IMR-90 (cell line): ENCODE results near the gene SPATA16. TPM values are rescaled to one million over a fixed set of nuclear protein-coding genes. Genes with fewer than 3 reads are reported as not detected.

Source experiments
- ATAC-seq: fragments of 200-7000 bp; cut with Tn5 transposase; 2 replicates; pipeline ENCODE4 v1.9.1; 2020; ENCODE audit warnings: low read depth, mild to moderate bottlenecking, moderate library complexity
- BruUV-seq: library from RNA; stranded (reverse); fragments of 400-500 nt; replicated peaks from 2 replicates; lab custom pipeline; 2021; lab: Mats Ljungman, UMichigan
- CTCF ChIA-PET: fragments of 300-600 bp; formaldehyde crosslinking; extraction: SDS; loops from one replicate; lab custom pipeline; 2021; ENCODE audit warnings: antibody characterized with exemption; lab: Yijun Ruan, JAX
- POLR2A ChIA-PET: fragments of 300-600 bp; sonication (Branson Sonifier 250); formaldehyde crosslinking; loops from one replicate; lab custom pipeline; 2022; ENCODE audit warnings: antibody characterized with exemption; ENCODE audit not compliant: unreplicated experiment; lab: Charles Lee
- DNase-seq: peaks from one replicate; pipeline ENCODE4 v3.0.0; 2013
- H2AFZ ChIP-seq: replicated peaks from 2 replicates; pipeline ENCODE3; 2013; ENCODE audit warnings: low read length, mild to moderate bottlenecking; ENCODE audit not compliant: poor library complexity
- H2AK5ac ChIP-seq: 2 replicates; pipeline ENCODE4 v1.6.1; 2013; ENCODE audit warnings: low read depth, low read length, inconsistent platforms
- H2AK9ac ChIP-seq: replicated peaks from 2 replicates; pipeline ENCODE3; 2013; ENCODE audit warnings: mild to moderate bottlenecking, low read depth, low read length, moderate library complexity; ENCODE audit not compliant: poor library complexity
- H2BK120ac ChIP-seq: 2 replicates; pipeline ENCODE4 v1.6.1; 2013; ENCODE audit warnings: low read depth, low read length, inconsistent platforms
- H2BK15ac ChIP-seq: 3 replicates; pipeline ENCODE4 v1.6.1; 2013; ENCODE audit warnings: low read depth, low read length, inconsistent platforms
- H2BK20ac ChIP-seq: 2 replicates; pipeline ENCODE4 v1.6.1; 2013; ENCODE audit warnings: low read depth, mild to moderate bottlenecking, inconsistent platforms, low read length, moderate library complexity
- H2BK5ac ChIP-seq: 2 replicates; pipeline ENCODE4 v1.6.1; 2013; ENCODE audit warnings: mild to moderate bottlenecking, low read depth, low read length, inconsistent platforms; ENCODE audit not compliant: poor library complexity, severe bottlenecking
- H3K14ac ChIP-seq: replicated peaks from 2 replicates; pipeline ENCODE4 v1.6.1; 2013; ENCODE audit warnings: low read depth, low read length, inconsistent platforms
- H3K18ac ChIP-seq: 2 replicates; pipeline ENCODE4 v1.6.1; 2013; ENCODE audit warnings: low read depth, low read length, control low read depth
- H3K23ac ChIP-seq: 2 replicates; pipeline ENCODE4 v1.6.1; 2013; ENCODE audit warnings: low read depth, low read length, inconsistent platforms
- H3K27ac ChIP-seq: 2 replicates; pipeline ENCODE4 v1.5.1; 2013; ENCODE audit warnings: mild to moderate bottlenecking, control low read depth, low read length; ENCODE audit not compliant: insufficient read depth
- H3K27me3 ChIP-seq: 2 replicates; pipeline ENCODE4 v1.6.1; 2013; ENCODE audit warnings: low read length; ENCODE audit not compliant: control insufficient read depth, insufficient read depth
- H3K36me3 ChIP-seq: 2 replicates; pipeline ENCODE4 v1.6.1; 2013; ENCODE audit warnings: low read length, mixed read lengths; ENCODE audit not compliant: control insufficient read depth, insufficient read depth
- H3K4ac ChIP-seq: 2 replicates; pipeline ENCODE4 v1.6.1; 2013; ENCODE audit warnings: low read depth, low read length, inconsistent platforms
- H3K4me1 ChIP-seq: 2 replicates; pipeline ENCODE4 v1.6.1; 2013; ENCODE audit warnings: low read length, mixed read lengths; ENCODE audit not compliant: control insufficient read depth, insufficient read depth
- H3K4me2 ChIP-seq: 2 replicates; pipeline ENCODE4 v1.6.1; 2013; ENCODE audit warnings: low read depth, mild to moderate bottlenecking, control low read depth, low read length, moderate library complexity
- H3K4me3 ChIP-seq: 2 replicates; pipeline ENCODE4 v1.5.1; 2013; ENCODE audit warnings: low read depth, mild to moderate bottlenecking, control low read depth, low read length, moderate library complexity; ENCODE audit not compliant: insufficient read depth
- H3K56ac ChIP-seq: 2 replicates; pipeline ENCODE4 v1.6.1; 2013; ENCODE audit warnings: low read length, inconsistent platforms; ENCODE audit not compliant: insufficient read depth; ENCODE audit errors: extremely low read depth
- H3K79me1 ChIP-seq, 2 experiments: 2 replicates each; pipeline ENCODE4 v1.6.1; 2013; ENCODE audit warnings: low read length in 2 of 2, inconsistent platforms in 1 of 2, low read depth in 1 of 2
- H3K9ac ChIP-seq: 2 replicates; pipeline ENCODE4 v1.6.1; 2013; ENCODE audit warnings: low read depth, low read length, control low read depth
- H3K9me1 ChIP-seq: 2 replicates; pipeline ENCODE4 v1.6.1; 2013; ENCODE audit warnings: low read length, inconsistent platforms; ENCODE audit not compliant: insufficient read depth
- H3K9me3 ChIP-seq: 2 replicates; pipeline ENCODE4 v1.6.1; 2013; ENCODE audit warnings: low read length; ENCODE audit not compliant: control insufficient read depth, insufficient read depth
- H4K20me1 ChIP-seq: 2 replicates; pipeline ENCODE4 v1.6.1; 2013; ENCODE audit warnings: low read length, inconsistent platforms; ENCODE audit not compliant: insufficient read depth
- H4K5ac ChIP-seq: 2 replicates; pipeline ENCODE4 v1.6.1; 2013; ENCODE audit warnings: mild to moderate bottlenecking, low read depth, low read length, control low read depth
- H4K8ac ChIP-seq, 2 experiments: 2 replicates each; pipeline ENCODE4 v1.6.1; 2013; ENCODE audit warnings: low read depth in 2 of 2, low read length in 2 of 2, control low read depth in 1 of 2, inconsistent platforms in 1 of 2
- H4K91ac ChIP-seq: 2 replicates; pipeline ENCODE4 v1.6.1; 2013; ENCODE audit warnings: low read depth, low read length, inconsistent platforms; ENCODE audit not compliant: insufficient read depth
- CEBPB ChIP-seq: IDR thresholded peaks from 2 replicates; pipeline ENCODE4 v1.6.1; 2012; ENCODE audit warnings: low read depth, low read length, improper control_type of control experiment
- CTCF ChIP-seq: conservative IDR thresholded peaks from 2 replicates; pipeline ENCODE4 v1.5.1; 2012; ENCODE audit warnings: mild to moderate bottlenecking, low read depth, low read length, improper control_type of control experiment
- RAD21 ChIP-seq: IDR thresholded peaks from 2 replicates; pipeline ENCODE4 v1.6.1; 2012; ENCODE audit warnings: low read length, improper control_type of control experiment
- RCOR1 ChIP-seq: IDR thresholded peaks from 2 replicates; pipeline ENCODE4 v1.6.1; 2012; ENCODE audit warnings: mild to moderate bottlenecking, low read length, improper control_type of control experiment; ENCODE audit not compliant: insufficient replicate concordance
- SMC3 ChIP-seq: fragments of 150-350 bp; IDR thresholded peaks from 2 replicates; pipeline ENCODE4 v1.6.1; 2016; ENCODE audit warnings: low read depth, mild to moderate bottlenecking, antibody characterized with exemption, low read length, moderate library complexity
- USF2 ChIP-seq: fragments of 150-350 bp; IDR thresholded peaks from 2 replicates; pipeline ENCODE4 v1.6.1; 2017; ENCODE audit warnings: mild to moderate bottlenecking, antibody characterized with exemption, low read length, low read depth
- WGBS, 2 experiments: methylation state at CpG; one replicate each; pipeline versions ENCODE4 v1.1.5 to v1.1.7; 2013; ENCODE audit warnings: missing lambda C conversion rate in 2 of 2; ENCODE audit not compliant: insufficient read length in 1 of 2; ENCODE audit errors: extremely low coverage in 2 of 2; 5-methylcytosine and 5-hydroxymethylcytosine counted together
- dilution Hi-C: fragments of 300-500 bp; cut with HindIII; formaldehyde crosslinking; loops from one replicate; pipeline ENCODE4 v1.14.3; 2018; ENCODE audit warnings: low sequenced_read_pairs; ENCODE audit not compliant: unreplicated experiment
- in situ Hi-C: fragments of 300-500 bp; cut with MboI; formaldehyde crosslinking; loops from 3 replicates; pipeline ENCODE4 v1.14.3; 2019; ENCODE audit warnings: low sequenced_read_pairs, inconsistent platforms, mixed read lengths
- intact Hi-C: fragments of 100-400 bp; cut with micrococcal nuclease; formaldehyde crosslinking; loops from 2 replicates; pipeline ENCODE4 v1.10.0; 2022
- polyA plus RNA-seq, 3 experiments: library from polyadenylated mRNA; depleted of rRNA; stranded (reverse); fragments of >200 nt; gene quantifications; 2 replicates each; pipeline ENCODE4 v1.2.3, GENCODE V29; 2012; ENCODE audit warnings: low replicate concordance in 1 of 3
- total RNA-seq: library from RNA; depleted of rRNA; stranded (reverse); fragments of >200 nt; gene quantifications from 2 replicates; pipeline ENCODE4 v1.2.3, GENCODE V29; 2012

The SPATA16 gene
- total and polyA plus RNA-seq, 2 of the 4 experiments (the other 2 are of a cell fraction), result not detected

GRCh38 chr3:173096994-173097785 lies 43.8 kb downstream of the SPATA16 start (continued):
- TF ChIP-seq USF2, result no peak

GRCh38 chr3:173096140-173096539 lies 44.9 kb downstream of the SPATA16 start:
- Histone ChIP-seq H2BK15ac (no peak overlapping the region), H3K4me3 (no peak overlapping the region), H3K4me1 (no peaks in the 10 kb centered on the region), H4K20me1 (no peaks in the 10 kb centered on the region), H2AK5ac (no peak overlapping the region), H3K9me1 (no peaks in the 10 kb centered on the region), H3K14ac (no peak overlapping the region), H2BK120ac (no peak overlapping the region), H2BK5ac (no peak overlapping the region), H2AK9ac (no peak overlapping the region), H4K5ac (no peak overlapping the region), H3K27ac (no peak overlapping the region), H3K18ac (no peak overlapping the region), H2BK20ac (no peak overlapping the region), H3K27me3 (no peaks in the 10 kb centered on the region), H2AFZ (no peak overlapping the region), H3K36me3 (no peaks in the 10 kb centered on the region), H3K9ac (no peak overlapping the region), H3K79me1 (no peaks in the 10 kb centered on the region), H3K4ac (no peak overlapping the region), H4K91ac (no peak overlapping the region), H3K56ac (no peak overlapping the region), H4K8ac (no peak overlapping the region), H3K23ac (no peak overlapping the region), H3K9me3 (no peaks in the 10 kb centered on the region), H3K4me2 (no peak overlapping the region)
- intact Hi-C loops (no loop called here), in situ Hi-C loops (no loop called here), dilution Hi-C loops (no loop called here)
- no TSS peak for BruUV-seq
- POLR2A ChIA-PET, result no interaction called here
- TF ChIP-seq USF2 (no peak), CEBPB (no peak), SMC3 (no peak), RAD21 (no peak), CTCF (no peak), RCOR1 (no peak)
- WGBS, 2 experiments, result no CpG with 5 or more reads among the region's 3 CpGs
- no peak for ATAC-seq
- CTCF ChIA-PET, result interaction anchor here (0.6 kb wide), 1 partner anchor 209 kb away, joined by 7 read pairs; no protein-coding TSS in a partner anchor
- no peak for DNase-seq
